Astrocyte of the spinal cord (primary cell): ENCODE measurements around the gene U2AF1.
"Not testable (repeated sequence)": the region's sequence is repeated elsewhere in the genome, so short reads cannot be mapped to it uniquely, and the experiment has no call there.

Experiments
- DNase-seq: peaks from one replicate; pipeline ENCODE4 v3.0.0; 2011; ENCODE audit warnings: low read depth, low spot score
- H3K4me3 ChIP-seq: 2 replicates; pipeline ENCODE4 v1.5.1; 2011; ENCODE audit warnings: low read depth, mild to moderate bottlenecking, low read length, moderate library complexity
- in situ Hi-C: cut with HindIII; loops from 2 replicates; pipeline ENCODE4 v1.10.0; 2017; ENCODE audit warnings: low sequenced_read_pairs

U2AF1 gene

DNA sequence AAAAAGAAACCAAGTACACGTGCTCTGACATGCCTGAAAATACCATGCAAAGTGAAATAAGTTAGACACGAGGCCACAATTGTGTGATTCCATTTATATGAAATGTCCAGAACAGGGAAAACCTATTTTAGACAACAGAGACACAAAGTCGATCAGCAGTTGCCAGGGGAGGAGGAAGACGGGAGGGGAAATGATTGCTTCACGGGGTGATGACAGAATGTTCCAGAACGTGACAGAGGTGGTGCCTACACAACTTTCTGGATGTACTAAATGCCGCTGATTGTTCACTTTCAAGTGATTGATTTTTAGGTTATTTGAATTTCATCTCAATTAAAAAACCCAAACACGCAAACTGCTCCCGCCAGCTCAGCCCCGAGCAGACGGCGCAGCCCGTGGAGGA, 54.3 kb downstream of the U2AF1 start:
- DNase-seq, in situ Hi-C loops, H3K4me3 ChIP-seq: not testable (repeated sequence)

DNA sequence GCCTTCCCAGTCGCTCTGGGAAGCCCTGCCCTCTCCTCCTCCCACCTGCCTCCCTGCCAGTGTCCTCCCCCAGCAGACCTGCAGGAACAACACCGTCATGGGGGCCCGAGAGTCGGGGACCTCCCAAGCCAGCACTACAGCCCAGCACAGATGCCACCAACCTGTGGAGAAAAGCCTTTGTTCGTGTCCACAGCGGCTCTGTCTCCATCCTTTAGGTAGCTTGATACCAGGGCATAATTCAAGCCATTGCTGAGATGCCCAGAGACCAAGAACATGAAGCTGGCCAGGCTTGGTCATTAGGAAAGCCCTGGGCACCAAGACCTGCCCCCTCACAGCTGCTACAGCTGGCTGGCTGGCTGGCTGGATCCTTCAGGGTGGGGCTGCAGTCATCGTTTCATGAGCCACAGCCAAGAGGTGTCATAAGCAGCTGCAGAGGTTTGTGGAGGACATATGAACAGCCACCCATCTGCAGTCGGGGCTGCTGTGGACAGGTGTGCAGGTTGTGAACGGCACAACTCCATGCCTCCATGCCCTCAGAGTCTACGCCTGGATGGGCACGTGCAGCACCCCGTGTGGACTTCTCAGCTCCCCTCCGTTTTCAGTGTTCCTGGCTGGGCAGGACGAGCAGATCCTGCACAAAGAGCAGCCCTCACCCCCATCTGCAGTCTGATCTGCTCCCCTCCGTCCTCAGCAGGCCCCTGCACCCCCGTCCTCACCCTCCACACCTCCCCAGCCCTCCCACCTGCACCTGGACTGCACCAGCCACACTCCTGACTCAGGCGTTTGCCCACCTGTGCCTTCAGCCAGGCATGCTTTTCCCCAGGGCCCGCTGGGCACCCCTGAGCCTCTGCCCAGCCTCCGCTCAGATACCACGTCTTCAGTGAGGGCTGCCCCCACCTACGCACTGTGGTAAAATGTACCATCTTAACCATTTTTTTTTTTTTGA, 61.2 kb downstream of the U2AF1 start:
- in situ Hi-C loops, DNase-seq, H3K4me3 ChIP-seq: not testable (repeated sequence)

DNA sequence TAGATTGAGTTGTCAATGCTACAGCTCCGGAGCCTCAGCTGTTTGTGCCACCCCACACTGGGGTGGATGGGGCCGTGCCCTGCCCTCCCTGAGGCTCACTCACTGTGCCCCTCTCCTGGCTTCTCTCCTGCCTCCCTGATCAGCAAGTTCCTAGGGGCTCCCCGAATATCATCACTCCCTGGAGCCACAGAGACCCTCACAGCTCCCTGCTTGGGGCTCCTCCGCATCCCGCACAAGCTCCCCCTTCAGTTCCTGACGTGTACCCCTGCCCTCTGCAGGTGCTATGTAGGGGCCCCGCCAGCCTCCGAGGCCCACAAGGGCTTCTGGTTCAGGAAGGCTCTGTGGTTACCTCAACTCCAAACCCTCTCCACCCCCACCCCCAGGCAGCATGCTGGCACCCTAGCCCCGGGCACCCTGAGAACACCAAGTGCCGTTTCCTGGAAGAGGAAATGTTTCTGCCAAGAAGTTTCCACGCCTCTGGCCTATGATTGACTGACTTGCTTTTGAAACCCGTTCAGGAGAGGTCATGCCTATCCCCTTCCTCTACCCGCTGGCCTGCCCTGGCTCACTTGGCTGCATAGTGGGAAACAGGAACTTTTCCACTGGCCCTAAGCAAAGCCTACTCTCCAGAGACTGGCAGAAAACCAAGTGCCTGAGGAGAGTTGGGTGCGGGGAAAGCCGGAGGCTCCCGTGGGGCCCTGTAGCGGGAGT, 62.0 kb downstream of the U2AF1 start:
- H3K4me3 ChIP-seq, DNase-seq, in situ Hi-C loops: not testable (repeated sequence)

DNA sequence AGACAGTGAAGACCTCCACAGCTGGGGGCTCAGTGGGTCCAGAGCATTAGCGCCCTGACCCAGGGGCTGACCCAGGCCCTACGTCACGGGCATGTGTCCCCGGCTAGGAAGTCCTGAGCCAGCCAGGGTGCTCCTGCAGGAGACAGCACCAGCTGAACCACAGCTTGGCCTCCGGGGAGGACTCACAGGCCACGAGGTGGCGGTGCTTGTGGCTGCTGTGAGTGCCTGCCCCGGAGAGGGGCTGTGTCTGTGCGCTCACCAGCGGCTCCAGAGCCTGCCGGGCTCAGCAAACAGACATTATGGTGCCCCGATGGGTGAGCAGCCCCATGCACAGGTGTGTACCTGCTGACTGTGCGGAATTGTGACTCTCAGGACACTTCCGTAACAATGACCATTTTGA, 62.8 kb downstream of the U2AF1 start:
- DNase-seq, in situ Hi-C loops, H3K4me3 ChIP-seq: not testable (repeated sequence)

DNA sequence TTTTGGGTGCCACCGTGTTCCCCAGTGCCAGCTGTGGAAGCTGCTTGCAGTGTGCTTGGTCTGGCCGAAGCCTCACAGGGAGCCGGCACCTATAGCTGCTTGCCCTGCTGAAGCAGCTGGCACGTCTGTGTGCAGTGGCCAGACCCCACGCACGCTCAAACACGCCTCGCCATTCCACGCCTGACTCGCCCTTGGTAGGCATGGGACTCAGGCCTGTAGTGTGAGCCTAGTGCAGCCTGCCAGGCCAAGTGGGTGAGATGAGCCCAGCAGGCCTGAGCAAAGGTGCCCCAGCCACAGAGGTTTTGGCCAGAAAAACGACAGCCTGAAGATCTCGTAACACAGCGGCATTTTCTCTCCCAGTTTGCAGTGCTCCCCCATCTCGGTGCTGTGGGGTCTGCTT, 64.1 kb downstream of the U2AF1 start:
- DNase-seq, H3K4me3 ChIP-seq, in situ Hi-C loops: not testable (repeated sequence)
